Muscle of leg (tissue), 11 donors: ENCODE data around the gene ASRGL1. TPM values are rescaled to one million over a fixed set of nuclear protein-coding genes. Genes with fewer than 3 reads are reported as not detected.
A peak's percentile ranks its signal among the peaks of the same experiment; 100 is the strongest.

Source experiments
- DNase-seq: peaks from one replicate; pipeline ENCODE4 v3.0.0; 2013
- H3K27ac ChIP-seq: one replicate; pipeline ENCODE4 v1.5.1; 2013; ENCODE audit warnings: mild to moderate bottlenecking, low read length, control low read depth
- H3K27me3 ChIP-seq: one replicate; pipeline ENCODE4 v1.6.1; 2013; ENCODE audit warnings: low read length; ENCODE audit not compliant: control insufficient read depth, insufficient read depth
- H3K36me3 ChIP-seq: one replicate; pipeline ENCODE4 v1.6.1; 2013; ENCODE audit warnings: low read length; ENCODE audit not compliant: control insufficient read depth, insufficient read depth
- H3K4me1 ChIP-seq: one replicate; pipeline ENCODE4 v1.6.1; 2013; ENCODE audit warnings: low read length; ENCODE audit not compliant: control insufficient read depth, insufficient read depth
- H3K4me3 ChIP-seq: one replicate; pipeline ENCODE4 v1.5.1; 2013; ENCODE audit warnings: low read length, control low read depth
- H3K9me3 ChIP-seq: replicated peaks from 2 replicates; pipeline ENCODE4 v1.6.1; 2013; ENCODE audit warnings: low read depth, low read length; ENCODE audit not compliant: control insufficient read depth
- WGBS: methylation state at CpG from one replicate; pipeline ENCODE4 v1.1.5; 2013; ENCODE audit warnings: missing lambda C conversion rate; ENCODE audit not compliant: insufficient coverage; 5-methylcytosine and 5-hydroxymethylcytosine counted together
- polyA plus RNA-seq, 8 donors: library from polyadenylated mRNA; unstranded; fragments of 120-200 nt; gene quantifications; one replicate each; pipeline versions ENCODE4 v1.2.1 to v1.2.3, GENCODE V29; 2013; ENCODE audit warnings: inconsistent platforms in 1 of 8, low replicate concordance in 1 of 8; ENCODE audit not compliant: insufficient read length in 8 of 8, insufficient read depth in 1 of 8
- total RNA-seq: library from RNA; stranded (reverse); fragments of 120-200 nt; gene quantifications from one replicate; pipeline ENCODE4 v1.2.4, GENCODE V29; 2013

The ASRGL1 gene
- total and polyA plus RNA-seq, 9 donors, result 2.4 to 5.5 (median 3.6) TPM

GRCh38 chr11:62391642-62392425 is 54.6 kb downstream of the ASRGL1 start:
- H3K9me3 ChIP-seq, result no peaks in the 10 kb centered on the region
- peaks cover 13% of the 10 kb centered on the region for H3K4me1 ChIP-seq
- no peaks in the 10 kb centered on the region for H3K36me3 ChIP-seq
- no peak for DNase-seq
- no peak overlapping the region for H3K4me3 ChIP-seq
- WGBS, result 70% methylated on average over 7 of the region's 16 CpGs
- no peak overlapping the region for H3K27ac ChIP-seq
- no peaks in the 10 kb centered on the region for H3K27me3 ChIP-seq

GRCh38 chr11:62392506-62392905 is 55.3 kb downstream of the ASRGL1 start:
- no peak overlapping the region for H3K27ac ChIP-seq
- no peak for DNase-seq
- H3K27me3 ChIP-seq, result no peaks in the 10 kb centered on the region
- H3K36me3 ChIP-seq, result no peaks in the 10 kb centered on the region
- H3K4me3 ChIP-seq, result no peak overlapping the region
- H3K9me3 ChIP-seq, result no peaks in the 10 kb centered on the region
- H3K4me1 ChIP-seq, result peaks cover 17% of the 10 kb centered on the region
- WGBS, result 73% methylated on average over 1 of the region's 3 CpGs

GRCh38 chr11:62393061-62393611 is 55.9 kb downstream of the ASRGL1 start:
- no peaks in the 10 kb centered on the region for H3K27me3 ChIP-seq
- H3K4me1 ChIP-seq, result peaks cover 22% of the 10 kb centered on the region

GRCh38 chr11:62393735-62394134 is 56.5 kb downstream of the ASRGL1 start:
- Histone ChIP-seq H3K4me1 (peaks cover 28% of the 10 kb centered on the region), H3K4me3 (no peak overlapping the region), H3K36me3 (no peaks in the 10 kb centered on the region), H3K27me3 (no peaks in the 10 kb centered on the region), H3K9me3 (no peaks in the 10 kb centered on the region), H3K27ac (no peak overlapping the region)
- WGBS, result 68% methylated on average over 3 of the region's 5 CpGs
- no peak for DNase-seq

More at GRCh38 chr11:62393061-62393611, 55.9 kb downstream of the ASRGL1 start:
- DNase-seq, result no peak
- Histone ChIP-seq H3K4me3 (no peak overlapping the region), H3K27ac (no peak overlapping the region), H3K9me3 (no peaks in the 10 kb centered on the region), H3K36me3 (no peaks in the 10 kb centered on the region)
- WGBS, result 56% methylated on average over 3 of the region's 12 CpGs

GRCh38 chr11:62394825-62395538 is 57.7 kb downstream of the ASRGL1 start:
- Histone ChIP-seq H3K4me1 (peaks cover 41% of the 10 kb centered on the region), H3K27ac (peak overlapping the region; percentile 50), H3K27me3 (no peaks in the 10 kb centered on the region), H3K36me3 (no peaks in the 10 kb centered on the region), H3K4me3 (peak overlapping the region; percentile 21), H3K9me3 (no peaks in the 10 kb centered on the region)
- WGBS, result 10% methylated on average over 8 of the region's 14 CpGs
- peak; percentile 96 for DNase-seq

GRCh38 chr11:62395885-62396551 is 58.8 kb downstream of the ASRGL1 start:
- Histone ChIP-seq H3K4me1 (peaks cover 51% of the 10 kb centered on the region), H3K27ac (no peak overlapping the region), H3K27me3 (no peaks in the 10 kb centered on the region), H3K9me3 (no peaks in the 10 kb centered on the region), H3K4me3 (no peak overlapping the region), H3K36me3 (no peaks in the 10 kb centered on the region)
- no peak for DNase-seq
- 89% methylated on average over 4 of the region's 10 CpGs for WGBS

GRCh38 chr11:62398011-62398994 is 61.1 kb downstream of the ASRGL1 start:
- 38% methylated on average over 19 of the region's 22 CpGs for WGBS
- Histone ChIP-seq H3K4me1 (peaks cover 72% of the 10 kb centered on the region), H3K4me3 (no peak overlapping the region), H3K36me3 (no peaks in the 10 kb centered on the region), H3K27me3 (no peaks in the 10 kb centered on the region), H3K9me3 (no peaks in the 10 kb centered on the region), H3K27ac (peak overlapping the region; percentile 97)
- peak; percentile 63 for DNase-seq

GRCh38 chr11:62399172-62399877 is 62.1 kb downstream of the ASRGL1 start:
- Histone ChIP-seq H3K27ac (peak overlapping the region; percentile 97), H3K36me3 (no peaks in the 10 kb centered on the region), H3K4me3 (no peak overlapping the region), H3K27me3 (no peaks in the 10 kb centered on the region), H3K4me1 (peaks cover 75% of the 10 kb centered on the region), H3K9me3 (no peaks in the 10 kb centered on the region)
- peak; percentile 40 for DNase-seq
- WGBS, result 41% methylated on average over 8 of the region's 10 CpGs

GRCh38 chr11:62399878-62400266 is 62.6 kb downstream of the ASRGL1 start:
- H3K4me1 ChIP-seq, result peaks cover 74% of the 10 kb centered on the region

More at GRCh38 chr11:62399878-62400266, 62.6 kb downstream of the ASRGL1 start:
- Histone ChIP-seq H3K4me3 (no peak overlapping the region), H3K9me3 (no peaks in the 10 kb centered on the region), H3K27me3 (no peaks in the 10 kb centered on the region), H3K36me3 (no peaks in the 10 kb centered on the region), H3K27ac (peak overlapping the region; percentile 97)
- peak; percentile 95 for DNase-seq
- 6% methylated on average over 6 of the region's 7 CpGs for WGBS
